ENCODE results near the gene PCLO.

The PCLO gene

DNA sequence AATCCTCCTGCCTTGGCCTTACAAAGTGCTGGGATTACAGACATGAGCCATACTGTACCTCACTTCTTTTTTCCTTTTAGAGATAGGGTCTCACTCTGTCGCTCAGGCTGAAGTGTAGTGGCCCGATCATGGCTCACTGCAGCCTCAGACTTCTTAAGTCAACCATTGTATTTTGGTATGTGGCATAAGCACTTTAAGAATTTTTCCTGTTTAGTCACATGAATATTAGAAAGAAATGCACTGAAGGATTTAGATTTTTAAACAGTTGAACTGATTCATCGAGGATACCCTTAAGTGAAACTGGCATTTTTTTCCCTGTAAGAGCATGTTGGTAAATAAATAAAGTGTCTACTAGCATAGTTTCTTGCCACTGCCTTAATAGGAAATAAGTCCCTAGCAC is 399.8 kb downstream of the PCLO start:
- in situ Hi-C loops (cut with MboI; ENCODE audit: low pct_unique_long_range_greater_than_20kb, low sequenced_read_pairs): no loop called here
- no peak for DNase-seq

DNA sequence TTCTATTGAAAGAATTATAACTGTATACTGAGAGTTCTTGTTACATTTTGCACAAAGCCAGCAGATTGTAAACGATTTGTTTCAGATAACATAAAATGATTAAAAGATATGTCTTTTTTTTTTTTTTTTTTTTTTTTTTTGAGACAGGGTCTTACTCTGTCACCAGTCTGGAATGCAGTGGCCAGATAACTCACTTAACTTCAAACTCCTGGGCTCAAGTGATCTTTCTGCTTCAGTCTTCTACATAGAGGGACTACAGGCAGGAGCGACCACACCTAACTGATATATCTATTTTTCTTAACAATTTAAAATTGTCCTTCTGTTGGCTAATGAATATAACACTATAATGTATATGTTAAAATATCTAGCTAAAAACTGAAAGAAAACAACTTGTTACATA is 401.9 kb downstream of the PCLO start:
- in situ Hi-C loops (cut with MboI; ENCODE audit: low pct_unique_long_range_greater_than_20kb, low sequenced_read_pairs): no loop called here
- DNase-seq: no peak

GRCh38 chr7:82760074-82760473 is 402.6 kb downstream of the PCLO start:
- no peak for DNase-seq
- in situ Hi-C loops (cut with MboI; ENCODE audit: low pct_unique_long_range_greater_than_20kb, low sequenced_read_pairs): no loop called here

DNA sequence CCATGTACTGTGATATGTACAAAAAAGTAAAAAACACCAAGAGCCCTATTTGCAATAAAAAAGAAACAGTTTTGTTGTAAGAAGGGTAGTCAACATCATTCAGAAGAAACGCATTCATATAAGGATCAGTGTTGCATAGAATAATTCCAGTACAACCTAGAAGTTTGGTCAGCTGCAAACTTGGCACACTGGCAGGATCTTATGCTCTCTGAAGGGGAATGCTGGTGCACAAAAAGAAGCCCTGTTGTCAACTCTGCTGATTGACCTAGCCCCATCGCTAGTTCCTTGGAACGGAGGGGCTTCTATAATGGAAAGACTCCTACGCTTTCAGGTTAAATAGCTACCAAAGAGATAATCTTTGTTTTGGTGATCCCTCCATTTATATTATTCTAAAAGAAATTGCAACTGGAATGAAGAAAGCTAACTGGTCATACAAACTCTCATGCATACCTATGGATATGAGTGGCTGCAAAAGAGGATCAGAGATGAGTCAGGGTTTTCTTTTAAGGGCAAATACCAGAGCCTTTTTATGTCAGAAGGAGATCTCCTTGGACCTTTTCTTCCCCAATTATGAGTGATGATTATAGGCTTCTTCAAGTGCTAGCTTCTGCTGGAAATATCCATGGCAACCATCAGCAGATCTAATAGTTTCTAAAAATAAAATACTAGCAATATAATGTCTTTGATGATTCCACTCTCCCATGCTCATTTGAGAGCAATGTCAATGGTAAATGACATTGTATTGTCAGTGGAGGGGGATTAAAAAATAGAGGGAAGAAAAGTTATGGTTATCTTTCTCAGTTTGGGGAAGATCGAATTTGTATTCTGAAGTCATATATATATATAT is 406.8 kb downstream of the PCLO start:
- DNase-seq: no peak
- in situ Hi-C loops (cut with MboI; ENCODE audit: low pct_unique_long_range_greater_than_20kb, low sequenced_read_pairs): no loop called here

DNA sequence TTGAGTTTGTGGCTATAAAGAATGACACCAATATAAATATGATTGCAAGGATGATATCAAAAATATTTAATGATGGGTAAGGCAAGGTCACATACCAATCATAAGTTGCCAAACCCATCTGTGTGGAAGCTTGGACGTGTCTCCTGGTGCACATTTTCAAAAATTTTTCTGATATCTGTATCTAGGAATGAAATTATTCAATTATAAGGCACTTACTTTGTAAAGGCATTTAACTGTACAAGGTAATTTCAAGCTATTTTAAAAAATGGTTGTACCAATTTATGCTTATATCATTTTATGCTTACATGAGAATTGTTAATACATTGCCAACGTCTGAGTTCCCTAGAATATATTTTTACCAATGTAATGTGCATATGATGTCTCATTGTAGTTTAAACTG is 412.7 kb downstream of the PCLO start:
- in situ Hi-C loops (cut with MboI; ENCODE audit: low pct_unique_long_range_greater_than_20kb, low sequenced_read_pairs): no loop called here
- DNase-seq: no peak

GRCh38 chr7:82745820-82746219 is 416.9 kb downstream of the PCLO start:
- in situ Hi-C loops (cut with MboI; ENCODE audit: low pct_unique_long_range_greater_than_20kb, low sequenced_read_pairs): loop anchor here (25.0 kb wide), 2 partner anchors 509 to 709 kb away; no protein-coding TSS in a partner anchor
- no peak for DNase-seq

GRCh38 chr7:82745117-82745516 is 417.6 kb downstream of the PCLO start:
- no peak for DNase-seq
- in situ Hi-C loops (cut with MboI; ENCODE audit: low pct_unique_long_range_greater_than_20kb, low sequenced_read_pairs): loop anchor here (25.0 kb wide), 2 partner anchors 508 to 708 kb away; no protein-coding TSS in a partner anchor

DNA sequence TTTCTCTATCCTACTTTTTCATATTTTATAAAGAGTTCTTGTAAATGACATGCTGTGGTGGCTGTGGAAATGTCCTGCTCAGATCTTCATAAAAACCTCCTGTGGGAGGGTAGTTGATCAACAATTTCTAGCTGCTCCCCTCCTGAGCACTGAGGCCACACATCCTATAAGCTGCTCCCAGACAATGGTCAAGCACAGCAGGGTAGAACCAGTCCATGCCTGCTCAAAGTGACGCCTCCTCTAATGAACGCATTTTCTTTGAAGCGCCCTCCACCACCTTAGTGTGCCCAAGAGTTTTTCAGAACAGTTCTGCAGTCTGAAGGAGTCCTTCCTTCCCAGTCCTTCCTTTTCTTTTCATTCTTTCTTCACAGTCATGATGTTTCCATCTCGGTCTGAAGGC is 420.5 kb downstream of the PCLO start:
- in situ Hi-C loops (cut with MboI; ENCODE audit: low pct_unique_long_range_greater_than_20kb, low sequenced_read_pairs): loop anchor here (25.0 kb wide), 2 partner anchors 505 to 705 kb away; no protein-coding TSS in a partner anchor

DNA sequence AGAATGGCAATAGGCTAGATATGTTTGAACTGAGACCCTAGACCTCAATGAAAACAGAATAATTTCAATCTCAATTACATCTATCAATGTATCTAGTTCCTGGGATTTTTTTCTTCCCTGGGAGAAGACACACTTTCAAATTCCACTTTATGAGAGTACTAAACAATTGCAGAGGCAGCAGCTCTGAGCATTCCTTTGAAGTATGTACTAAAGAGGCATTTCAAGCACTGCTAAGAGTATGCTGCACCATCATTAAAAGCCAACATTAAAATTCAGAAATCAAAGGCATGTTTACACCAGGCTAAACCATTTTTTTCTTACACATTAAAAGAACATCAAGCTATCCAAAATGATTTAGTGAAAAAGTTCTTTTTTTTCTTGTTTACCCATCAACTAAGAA is 421.2 kb downstream of the PCLO start:
- in situ Hi-C loops (cut with MboI; ENCODE audit: low pct_unique_long_range_greater_than_20kb, low sequenced_read_pairs): loop anchor here (25.0 kb wide), 2 partner anchors 504 to 704 kb away; no protein-coding TSS in a partner anchor
- no peak for DNase-seq

More for the DNA sequence above, 420.5 kb downstream of the PCLO start:
- no peak for DNase-seq

- DNase-seq: peak; percentile 35
- in situ Hi-C loops (cut with MboI; ENCODE audit: low pct_unique_long_range_greater_than_20kb, low sequenced_read_pairs): loop anchor here (25.0 kb wide), 2 partner anchors 503 to 703 kb away; no protein-coding TSS in a partner anchor
Observed at GRCh38 chr7:82740246-82740848, 422.3 kb downstream of the PCLO start.

DNA sequence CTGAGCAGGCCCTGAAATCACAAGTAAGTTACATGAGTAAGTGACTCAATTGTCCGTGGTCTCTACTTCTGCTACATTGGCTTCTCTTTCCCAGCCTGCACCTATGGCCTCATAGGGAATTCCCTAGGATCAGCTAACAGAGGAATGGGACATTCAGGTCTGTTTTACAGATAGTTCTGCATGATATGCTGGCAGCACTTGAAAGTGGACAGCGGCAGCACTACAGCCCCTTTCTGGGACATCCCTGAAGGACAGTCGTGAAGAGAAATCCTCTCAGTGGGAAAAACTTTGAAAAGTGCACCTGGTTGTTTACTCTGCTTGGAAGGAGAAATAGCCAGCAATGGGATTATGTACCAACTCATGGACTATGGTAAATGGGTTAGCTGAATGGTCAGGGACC is 426.1 kb downstream of the PCLO start:
- in situ Hi-C loops (cut with MboI; ENCODE audit: low pct_unique_long_range_greater_than_20kb, low sequenced_read_pairs): loop anchor here (25.0 kb wide), 2 partner anchors 499 to 699 kb away; no protein-coding TSS in a partner anchor
- DNase-seq: no peak

DNA sequence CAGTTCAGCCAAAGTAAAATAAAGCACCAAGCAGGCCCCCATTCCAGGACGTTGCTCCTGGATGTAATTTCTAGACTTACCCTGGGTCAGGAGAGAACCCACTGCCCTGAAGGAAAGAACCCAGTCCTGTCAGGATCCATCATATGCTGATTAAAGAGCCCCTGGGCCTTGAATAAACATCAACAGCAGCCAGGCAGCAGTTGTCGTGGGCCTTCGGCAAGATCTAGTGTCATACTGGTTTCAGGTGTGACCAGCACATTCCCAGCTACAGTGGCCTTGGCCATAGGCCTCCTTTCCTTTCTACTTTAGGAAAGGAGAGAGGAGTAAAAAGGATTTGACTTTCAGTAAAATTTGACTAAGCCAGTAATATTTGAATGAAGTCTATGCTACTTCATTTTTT is 430.0 kb downstream of the PCLO start:
- no peak for DNase-seq
- in situ Hi-C loops (cut with MboI; ENCODE audit: low pct_unique_long_range_greater_than_20kb, low sequenced_read_pairs): loop anchor here (25.0 kb wide), 2 partner anchors 495 to 695 kb away; no protein-coding TSS in a partner anchor

GRCh38 chr7:82729172-82730030 is 433.3 kb downstream of the PCLO start:
- DNase-seq: peak; percentile 57
- in situ Hi-C loops (cut with MboI; ENCODE audit: low pct_unique_long_range_greater_than_20kb, low sequenced_read_pairs): loop anchor here (25.0 kb wide), 2 partner anchors 492 to 692 kb away; no protein-coding TSS in a partner anchor

- DNase-seq: no peak
- in situ Hi-C loops (cut with MboI; ENCODE audit: low pct_unique_long_range_greater_than_20kb, low sequenced_read_pairs): loop anchor here (25.0 kb wide), 2 partner anchors 489 to 689 kb away; no protein-coding TSS in a partner anchor
Observed at GRCh38 chr7:82726038-82726800, 436.5 kb downstream of the PCLO start.

- DNase-seq: no peak
- in situ Hi-C loops (cut with MboI; ENCODE audit: low pct_unique_long_range_greater_than_20kb, low sequenced_read_pairs): loop anchor here (25.0 kb wide), 1 partner anchor 111 kb away; no protein-coding TSS in a partner anchor
Observed at GRCh38 chr7:82723411-82723810, 439.3 kb downstream of the PCLO start.

GRCh38 chr7:82722946-82723345 is 439.7 kb downstream of the PCLO start:
- peak; percentile 6 for DNase-seq

GRCh38 chr7:82715344-82715743 is 447.3 kb downstream of the PCLO start:
- DNase-seq: no peak
- in situ Hi-C loops (cut with MboI; ENCODE audit: low pct_unique_long_range_greater_than_20kb, low sequenced_read_pairs): loop anchor here (25.0 kb wide), 1 partner anchor 103 kb away; no protein-coding TSS in a partner anchor

More at GRCh38 chr7:82722946-82723345, 439.7 kb downstream of the PCLO start:
- in situ Hi-C loops (cut with MboI; ENCODE audit: low pct_unique_long_range_greater_than_20kb, low sequenced_read_pairs): loop anchor here (25.0 kb wide), 1 partner anchor 111 kb away; no protein-coding TSS in a partner anchor

GRCh38 chr7:82714883-82715282 is 447.8 kb downstream of the PCLO start:
- DNase-seq: no peak
- in situ Hi-C loops (cut with MboI; ENCODE audit: low pct_unique_long_range_greater_than_20kb, low sequenced_read_pairs): loop anchor here (25.0 kb wide), 1 partner anchor 103 kb away; no protein-coding TSS in a partner anchor

Measured in KBM-7 (cell line).